Suppressor macrophage treated with lipopolysaccharide for 4 hours (primary cell): ENCODE data around the gene C2orf81.
A peak's percentile ranks its signal among the peaks of the same experiment; 100 is the strongest.
"Not testable (repeated sequence)": the region's sequence is repeated elsewhere in the genome, so short reads cannot be mapped to it uniquely, and the experiment has no call there.

Source experiments
- DNase-seq: peaks from one replicate; pipeline ENCODE4 v3.0.0-alpha.2; 2020

The C2orf81 gene

DNA sequence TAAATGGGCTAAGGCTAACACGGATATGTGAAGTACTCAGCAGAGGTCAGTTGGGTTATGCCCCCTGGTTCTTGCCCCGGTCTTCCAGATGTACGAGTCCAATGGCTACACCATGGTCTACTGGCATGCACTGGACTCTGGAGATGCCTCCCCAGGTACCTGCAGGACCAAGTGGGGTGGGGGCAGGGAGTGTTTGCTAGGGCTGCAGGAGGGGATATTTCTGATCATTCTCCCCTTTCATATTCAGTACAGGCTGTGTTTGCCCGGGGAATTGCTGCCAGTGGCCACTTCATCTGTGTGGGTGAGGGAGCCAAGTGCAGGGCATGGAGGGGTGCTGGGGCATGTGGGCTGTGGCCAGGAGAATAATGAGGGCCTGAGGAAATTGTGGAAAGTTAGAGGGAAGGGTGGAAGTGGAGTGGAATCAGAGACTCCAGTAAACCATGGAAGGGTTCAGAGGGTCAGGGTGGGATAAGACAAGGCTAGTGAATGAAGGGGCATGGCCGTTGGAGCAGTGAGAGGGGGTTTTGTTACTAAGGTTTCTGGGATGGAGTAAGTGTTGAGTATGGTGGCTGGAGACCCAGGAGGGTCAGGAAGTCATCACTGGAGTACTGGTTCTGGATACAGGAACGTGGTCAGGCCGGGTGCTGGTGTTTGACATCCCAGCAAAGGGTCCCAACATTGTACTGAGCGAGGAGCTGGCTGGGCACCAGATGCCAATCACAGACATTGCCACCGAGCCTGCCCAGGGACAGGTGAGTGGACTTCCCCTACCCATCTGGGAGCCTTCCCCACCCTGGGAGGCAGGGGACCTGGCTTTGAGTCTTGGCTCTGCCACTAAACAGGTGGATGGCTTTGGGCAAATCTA, 2.0 kb upstream of the C2orf81 start:
- DNase-seq: no peak

DNA sequence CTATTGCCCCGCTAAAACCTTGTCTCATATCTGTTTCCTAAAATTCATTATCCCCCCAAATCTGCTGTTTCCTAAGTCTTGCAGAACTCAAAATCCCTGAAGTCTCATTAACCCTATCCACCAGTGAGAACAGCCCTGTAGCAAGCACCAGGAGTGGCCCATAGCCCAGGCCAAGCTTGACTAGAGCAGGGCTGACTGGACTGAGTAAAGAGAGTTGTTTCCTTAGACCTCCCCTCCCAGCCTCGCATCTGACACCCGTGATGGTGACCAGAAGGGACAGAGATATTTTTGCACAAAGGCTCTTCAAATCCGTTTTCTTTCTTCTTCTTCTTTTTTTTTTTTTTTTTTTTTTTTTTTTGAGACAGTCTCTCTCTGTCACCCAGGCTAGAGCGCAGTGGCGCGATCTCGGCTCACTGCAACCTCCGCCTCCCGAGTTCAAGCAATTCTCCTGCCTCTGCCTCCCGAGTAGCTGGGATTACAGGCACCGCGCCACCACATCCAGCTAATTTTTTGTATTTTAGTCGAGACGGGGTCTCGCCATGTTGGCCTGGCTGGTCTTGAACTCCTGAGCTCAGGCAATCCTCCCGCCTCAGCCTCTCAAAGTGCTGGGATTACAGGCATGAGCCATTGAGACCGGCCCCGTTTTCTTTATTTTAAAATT, 846 bp downstream of the C2orf81 start:
- not testable (repeated sequence) for DNase-seq

- no peak for DNase-seq
Measured at GRCh38 chr2:74420006-74420405, 1.4 kb downstream of the C2orf81 start.

DNA sequence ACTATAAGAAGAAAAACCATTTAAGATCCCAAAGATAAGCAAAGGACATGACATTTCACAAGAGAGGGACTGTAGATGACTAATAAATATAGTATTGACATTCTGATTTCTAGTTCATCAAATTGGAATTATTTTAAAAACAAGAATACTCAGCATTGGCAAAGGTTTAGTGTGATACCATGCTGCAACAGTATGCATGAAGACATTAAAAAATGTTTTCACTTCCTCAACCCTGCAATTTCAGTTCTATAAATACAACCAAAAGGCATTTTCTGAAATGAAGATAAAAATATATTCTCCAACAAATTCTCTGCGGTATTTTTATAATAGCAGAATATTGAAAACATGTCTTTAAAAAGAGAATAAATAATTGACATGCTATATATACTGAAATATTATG, 2.1 kb downstream of the C2orf81 start:
- DNase-seq: peak; percentile 51

DNA sequence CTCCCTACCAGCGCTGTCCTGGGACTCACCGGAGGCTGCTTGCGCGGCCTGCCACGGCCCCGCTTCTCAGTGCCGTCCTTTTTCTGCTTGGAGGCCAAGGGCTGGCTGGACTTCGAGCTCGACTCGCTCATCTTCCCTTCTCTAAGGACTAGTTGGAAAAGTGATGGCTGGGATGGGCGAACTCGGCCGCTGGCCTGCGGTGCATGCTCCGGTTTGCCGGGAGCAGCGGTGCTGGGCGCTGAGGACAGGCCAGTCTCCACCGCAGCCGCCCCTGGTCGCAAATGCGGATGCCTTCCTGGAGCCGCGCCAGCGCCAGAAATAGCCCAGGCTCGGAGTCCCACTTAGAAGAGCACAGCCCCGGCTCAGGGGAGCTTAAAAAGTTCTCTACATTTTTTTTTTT, 3.1 kb downstream of the C2orf81 start:
- no peak for DNase-seq

DNA sequence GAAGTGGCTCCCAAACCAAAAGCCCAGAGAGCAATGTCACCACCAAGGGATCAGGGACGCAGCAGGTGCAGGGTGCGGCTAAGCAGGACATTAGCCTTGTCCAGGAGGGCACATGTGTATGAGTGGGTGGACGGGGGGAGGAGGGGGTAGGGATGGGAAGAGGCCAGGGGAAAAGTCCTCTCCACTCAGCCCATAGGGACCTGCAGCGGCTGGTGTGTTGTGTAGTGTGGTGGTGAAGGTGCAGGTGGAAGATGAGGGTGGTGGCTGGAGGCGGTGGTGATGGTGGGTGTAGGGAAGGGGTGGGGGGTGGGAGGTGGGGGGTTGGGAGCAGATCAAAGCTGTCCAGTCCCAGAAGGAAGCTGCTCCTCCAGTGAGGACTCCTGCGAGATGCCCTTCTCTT, 3.7 kb downstream of the C2orf81 start:
- no peak for DNase-seq

DNA sequence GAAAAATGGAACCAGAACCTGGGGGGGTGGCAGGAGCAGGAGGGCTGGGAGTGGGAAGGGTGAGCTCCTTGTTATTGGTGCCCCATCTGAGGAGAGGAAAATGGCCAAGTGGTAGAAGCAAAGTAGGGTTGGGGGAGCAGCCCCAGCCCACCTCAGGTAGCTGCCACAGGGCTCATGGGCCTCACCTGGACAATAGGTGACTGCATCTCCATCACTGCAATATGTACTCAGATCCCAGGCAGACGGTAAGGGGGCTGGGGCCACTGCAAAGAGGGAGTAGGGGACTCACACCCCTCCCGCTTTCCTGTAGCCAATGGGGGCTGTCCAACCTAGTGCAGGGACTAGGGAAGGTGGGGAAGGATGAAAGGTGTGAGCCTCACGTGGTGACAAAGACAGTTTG, 4.2 kb downstream of the C2orf81 start:
- DNase-seq: no peak

DNA sequence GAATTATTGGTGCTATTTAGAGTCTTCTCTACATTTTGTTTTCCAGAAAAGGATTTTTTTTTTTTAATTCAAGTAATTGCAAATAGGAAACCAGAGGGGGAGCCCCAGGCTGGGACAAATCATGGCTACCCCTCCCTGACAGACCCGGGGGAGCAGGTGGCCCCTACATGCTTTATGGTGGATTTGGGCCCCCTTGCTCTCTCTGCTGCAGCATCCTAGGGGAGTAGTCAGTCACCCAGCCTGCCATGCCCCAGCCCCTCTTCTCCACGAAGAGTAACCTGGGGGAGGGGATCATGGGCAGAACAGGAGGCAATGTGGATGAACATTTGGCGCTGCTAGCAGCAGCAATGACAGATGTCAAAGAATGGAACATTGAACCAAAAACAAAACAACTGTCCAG, 4.6 kb downstream of the C2orf81 start:
- DNase-seq: no peak

GRCh38 chr2:74415762-74416395, 5.5 kb downstream of the C2orf81 start:
- DNase-seq: no peak

GRCh38 chr2:74414881-74415761, 6.3 kb downstream of the C2orf81 start:
- DNase-seq: peak; percentile 21

DNA sequence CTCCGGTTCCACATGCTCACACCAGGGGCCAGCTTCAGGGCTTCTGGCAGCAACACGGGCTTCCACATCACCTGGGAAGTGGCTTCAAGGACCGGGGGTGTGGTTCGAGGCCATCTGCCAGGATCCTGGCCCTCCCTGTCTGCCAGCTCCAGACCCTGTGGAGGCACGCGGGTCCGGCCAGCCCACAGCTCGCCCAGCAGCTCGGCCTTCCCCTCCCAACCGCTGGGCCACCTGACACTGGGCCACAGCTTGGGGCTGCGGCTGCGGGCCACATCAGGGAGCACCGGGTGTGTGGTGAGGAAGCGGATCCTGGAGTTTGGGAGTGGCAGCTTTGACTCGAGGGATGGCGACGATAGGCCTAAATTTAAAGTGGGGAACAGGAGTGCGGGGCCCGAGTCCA, 7.0 kb downstream of the C2orf81 start:
- DNase-seq: no peak

DNA sequence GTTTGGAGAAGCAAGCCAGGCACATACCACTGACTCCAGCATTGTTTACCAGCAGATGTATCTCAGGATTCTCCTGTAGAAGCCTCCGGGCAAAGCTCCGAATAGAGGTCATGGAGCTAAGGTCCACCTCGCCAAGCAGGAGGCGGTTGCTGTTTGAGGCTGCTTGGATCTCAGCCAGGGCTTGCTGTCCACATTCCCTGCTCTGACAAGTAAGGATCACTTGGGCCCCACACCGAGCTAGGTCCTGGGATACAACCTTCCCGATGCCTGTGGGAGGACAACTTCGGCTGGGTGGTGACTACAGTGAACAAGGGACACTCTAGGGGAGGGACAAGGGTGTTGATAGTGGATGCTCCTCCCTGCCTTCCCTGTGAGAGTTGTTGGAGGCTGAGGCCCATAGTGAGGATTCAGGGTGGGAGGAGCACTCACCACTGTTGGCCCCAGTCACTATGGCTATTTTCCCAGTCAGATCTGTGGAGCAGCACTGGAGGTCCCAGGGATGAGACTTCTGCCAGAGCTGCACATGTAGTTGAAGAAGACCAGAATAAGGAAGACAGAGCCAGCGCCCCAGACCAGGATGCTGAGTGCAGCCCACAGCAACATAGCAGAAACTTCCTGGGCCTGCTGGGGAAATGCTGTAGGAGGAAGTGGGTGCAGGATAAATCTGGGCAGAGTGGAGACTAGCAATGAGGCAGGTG, 8.3 kb downstream of the C2orf81 start:
- no peak for DNase-seq

- DNase-seq: no peak
Measured at GRCh38 chr2:74407682-74408081, 13.7 kb downstream of the C2orf81 start.

- DNase-seq: no peak
Measured at GRCh38 chr2:74406035-74406434, 15.4 kb downstream of the C2orf81 start.

- no peak for DNase-seq
Measured at GRCh38 chr2:74401891-74402290, 19.5 kb downstream of the C2orf81 start.

DNA sequence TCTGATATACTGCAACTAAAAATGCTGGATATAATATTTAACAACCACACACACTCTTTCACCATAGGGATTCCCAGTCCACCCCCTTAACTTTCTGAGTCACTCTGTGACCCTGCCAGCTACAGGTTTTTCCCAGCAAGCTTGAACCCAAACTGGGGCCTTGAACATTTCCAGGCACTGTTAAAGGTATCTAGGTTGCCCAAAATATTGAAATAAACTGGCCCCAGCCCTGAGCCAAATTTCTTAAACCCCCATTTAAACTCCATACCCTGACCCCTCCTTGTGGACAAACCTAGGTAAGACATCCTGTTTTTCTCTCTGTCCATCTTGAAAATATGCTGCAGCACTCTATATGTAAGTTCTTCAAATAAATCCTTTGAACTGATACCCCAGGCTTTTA, 21.6 kb downstream of the C2orf81 start:
- DNase-seq: peak; percentile 44

DNA sequence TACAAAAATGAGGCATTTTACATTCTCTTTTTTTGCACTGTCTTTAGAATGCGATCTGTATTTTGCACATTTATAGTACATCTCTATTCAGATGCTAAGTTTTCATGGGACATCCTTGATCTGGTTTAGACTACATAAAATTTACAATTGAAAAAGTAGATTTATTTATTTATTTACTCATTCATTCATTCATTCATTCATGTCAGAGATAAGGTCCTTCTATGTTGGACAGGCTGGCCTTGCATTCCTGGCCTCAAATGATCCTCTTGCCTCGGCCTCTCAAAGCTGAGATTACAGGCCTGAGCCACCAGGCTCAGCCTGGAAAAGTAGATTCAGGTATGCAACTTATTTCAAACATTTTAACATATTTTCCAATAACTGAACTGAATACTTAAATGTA, 25.3 kb downstream of the C2orf81 start:
- no peak for DNase-seq

GRCh38 chr2:74393525-74393924, 27.9 kb downstream of the C2orf81 start:
- no peak for DNase-seq

- no peak for DNase-seq
Measured at GRCh38 chr2:74392449-74392743, 29.0 kb downstream of the C2orf81 start.

DNA sequence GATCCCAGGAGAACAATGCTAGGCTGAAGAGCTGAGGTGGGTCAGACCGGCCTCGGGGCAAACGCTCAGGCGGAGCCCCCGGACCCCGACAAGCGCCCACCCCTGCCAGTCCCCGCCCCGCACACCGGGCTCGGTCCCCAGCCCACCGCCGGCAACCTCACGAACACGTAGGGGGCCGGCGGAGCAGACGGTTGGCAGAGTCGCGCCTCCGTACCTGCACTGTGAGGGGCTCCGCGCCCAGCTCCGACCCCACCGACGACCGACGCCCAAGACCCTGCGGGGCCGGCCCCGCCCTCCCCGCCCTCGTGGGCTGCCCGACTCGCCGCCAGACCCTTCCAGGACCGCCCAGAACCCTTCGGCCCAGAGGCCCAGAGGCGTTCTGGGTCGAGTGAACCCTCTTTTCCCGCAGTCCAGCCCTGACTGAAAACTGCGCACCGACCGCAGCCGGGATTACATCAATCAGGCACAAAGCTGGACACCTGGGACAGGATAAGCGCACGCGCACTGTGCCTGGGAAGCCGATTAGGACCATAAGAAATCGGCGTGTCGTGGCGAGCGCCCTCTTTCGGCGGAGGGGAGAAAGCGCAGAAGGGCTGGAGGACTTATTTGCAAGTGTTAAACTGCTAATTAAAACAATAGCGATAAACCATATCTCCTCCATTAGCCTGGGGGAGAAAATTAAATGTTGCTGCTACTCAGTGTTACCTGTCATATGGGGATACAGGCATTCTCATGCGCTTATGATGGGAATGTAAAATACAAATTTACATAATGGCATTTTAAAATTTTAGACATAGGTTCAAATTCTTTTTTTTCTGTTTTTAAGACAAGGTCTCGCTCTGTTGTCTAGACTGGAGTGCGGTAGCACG, 29.6 kb downstream of the C2orf81 start:
- DNase-seq: peak; percentile 97

- DNase-seq: peak; percentile 10
Measured at GRCh38 chr2:74391209-74391579, 30.2 kb downstream of the C2orf81 start.

GRCh38 chr2:74390606-74391005, 30.8 kb downstream of the C2orf81 start:
- no peak for DNase-seq
